ENCODE results near the gene PRR14L. TPM values are rescaled to one million over a fixed set of nuclear protein-coding genes. Genes with fewer than 3 reads are reported as not detected.

The PRR14L gene
- total and polyA plus RNA-seq, 2 experiments from 2014 or later, result 7.6 to 15.2 TPM

- no peaks in the 10 kb centered on the region for H3K9me3 ChIP-seq (ENCODE audit: low read depth)
- TF ChIP-seq EZH2phosphoT487 (IDR thresholded peaks at IDR 0.05; ENCODE audit: insufficient read depth, low read depth) (no peak), EZH2 (IDR thresholded peaks at IDR 0.05; ENCODE audit: insufficient read depth, poor library complexity, severe bottlenecking) (no peak)
- no peaks in the 10 kb centered on the region for H3K79me2 ChIP-seq (ENCODE audit: insufficient read depth)
- WGBS, 2 experiments (ENCODE audit: low coverage in 1 of 2, low lambda C conversion rate in 2 of 2, missing lambda C conversion rate in 2 of 2), result 96 to 97% methylated on average over 3 of the region's 3 CpGs
- no peaks in the 10 kb centered on the region for H3K9me2 ChIP-seq (ENCODE audit: insufficient read depth)
- peaks cover 5% of the 10 kb centered on the region; the same call in 1 of the 2 replicates for H3K4me1 ChIP-seq (ENCODE audit: insufficient read depth)
- H3F3A ChIP-seq (ENCODE audit: insufficient read depth), result peaks cover 5% of the 10 kb centered on the region; the same call in 1 of the 2 replicates
- no peaks in the 10 kb centered on the region for H3K27me3 ChIP-seq (replicated peaks; ENCODE audit: insufficient read depth)
- H4K20me1 ChIP-seq (ENCODE audit: insufficient read depth), result no peaks in the 10 kb centered on the region
- no peak overlapping the region for H3K4me2 ChIP-seq (ENCODE audit: unreplicated experiment)
- no peak overlapping the region for H3K9ac ChIP-seq
- in situ Hi-C loops (cut with MboI), result no loop called here
- no peak overlapping the region for H2AFZ ChIP-seq
- no peak overlapping the region for H3K27ac ChIP-seq
- no peak overlapping the region for H3K4me3 ChIP-seq
- peaks cover 24% of the 10 kb centered on the region for H3K36me3 ChIP-seq (ENCODE audit: low read depth)
- DNase-seq, result no peak
Observed at GRCh38 chr22:31691408-31691807, 58.5 kb downstream of the PRR14L start.

- Histone ChIP-seq H3K4me3 (no peak overlapping the region), H3F3A (ENCODE audit: insufficient read depth) (peaks cover 54% of the 10 kb centered on the region), H3K27me3 (replicated peaks; ENCODE audit: insufficient read depth) (no peaks in the 10 kb centered on the region), H3K9me2 (ENCODE audit: insufficient read depth) (no peaks in the 10 kb centered on the region), H3K9me3 (ENCODE audit: low read depth) (no peaks in the 10 kb centered on the region), H3K4me1 (ENCODE audit: insufficient read depth) (peaks cover 41% of the 10 kb centered on the region), H3K9ac (no peak overlapping the region), H3K4me2 (ENCODE audit: unreplicated experiment) (no peak overlapping the region), H2AFZ (no peak overlapping the region), H3K36me3 (ENCODE audit: low read depth) (peaks cover 25% of the 10 kb centered on the region), H4K20me1 (ENCODE audit: insufficient read depth) (no peaks in the 10 kb centered on the region), H3K79me2 (ENCODE audit: insufficient read depth) (no peaks in the 10 kb centered on the region), H3K27ac (peak overlapping the region; percentile 91)
- in situ Hi-C loops (cut with MboI), result no loop called here
- peak; percentile 45 for DNase-seq
- WGBS, 2 experiments (ENCODE audit: low coverage in 1 of 2, low lambda C conversion rate in 2 of 2, missing lambda C conversion rate in 2 of 2), result 73 to 74% methylated on average over 13 of the region's 13 CpGs
- TF ChIP-seq EZH2 (IDR thresholded peaks at IDR 0.05; ENCODE audit: insufficient read depth, poor library complexity, severe bottlenecking), result no peak
- no peak for TF ChIP-seq EZH2phosphoT487 (IDR thresholded peaks at IDR 0.05; ENCODE audit: insufficient read depth, low read depth)
Observed at GRCh38 chr22:31683181-31684105, 66.5 kb downstream of the PRR14L start.

- H3K79me2 ChIP-seq (ENCODE audit: insufficient read depth), result no peaks in the 10 kb centered on the region
- H3K9me2 ChIP-seq (ENCODE audit: insufficient read depth), result no peaks in the 10 kb centered on the region
- 98% methylated on average over 7 of the region's 7 CpGs for WGBS, 2 experiments (ENCODE audit: low coverage in 1 of 2, low lambda C conversion rate in 2 of 2, missing lambda C conversion rate in 2 of 2)
- H3K4me3 ChIP-seq, result no peak overlapping the region
- no peak for DNase-seq
- H3F3A ChIP-seq (ENCODE audit: insufficient read depth), result peaks cover 54% of the 10 kb centered on the region
- H3K9me3 ChIP-seq (ENCODE audit: low read depth), result no peaks in the 10 kb centered on the region
- H4K20me1 ChIP-seq (ENCODE audit: insufficient read depth), result no peaks in the 10 kb centered on the region
- H3K4me2 ChIP-seq (ENCODE audit: unreplicated experiment), result no peak overlapping the region
- in situ Hi-C loops (cut with MboI), result no loop called here
- 0 out of 2 replicates have a peak overlapping the region, but pooled peaks have one; percentile 68 for H3K9ac ChIP-seq
- peaks cover 25% of the 10 kb centered on the region for H3K36me3 ChIP-seq (ENCODE audit: low read depth)
- no peaks in the 10 kb centered on the region for H3K27me3 ChIP-seq (replicated peaks; ENCODE audit: insufficient read depth)
- H3K27ac ChIP-seq, result peak overlapping the region; percentile 91
- H3K4me1 ChIP-seq (ENCODE audit: insufficient read depth), result peaks cover 41% of the 10 kb centered on the region
- TF ChIP-seq EZH2phosphoT487 (IDR thresholded peaks at IDR 0.05; ENCODE audit: insufficient read depth, low read depth), result no peak
- no peak for TF ChIP-seq EZH2 (IDR thresholded peaks at IDR 0.05; ENCODE audit: insufficient read depth, poor library complexity, severe bottlenecking)
- no peak overlapping the region for H2AFZ ChIP-seq
Observed at GRCh38 chr22:31682751-31683150, 67.2 kb downstream of the PRR14L start.

DNA sequence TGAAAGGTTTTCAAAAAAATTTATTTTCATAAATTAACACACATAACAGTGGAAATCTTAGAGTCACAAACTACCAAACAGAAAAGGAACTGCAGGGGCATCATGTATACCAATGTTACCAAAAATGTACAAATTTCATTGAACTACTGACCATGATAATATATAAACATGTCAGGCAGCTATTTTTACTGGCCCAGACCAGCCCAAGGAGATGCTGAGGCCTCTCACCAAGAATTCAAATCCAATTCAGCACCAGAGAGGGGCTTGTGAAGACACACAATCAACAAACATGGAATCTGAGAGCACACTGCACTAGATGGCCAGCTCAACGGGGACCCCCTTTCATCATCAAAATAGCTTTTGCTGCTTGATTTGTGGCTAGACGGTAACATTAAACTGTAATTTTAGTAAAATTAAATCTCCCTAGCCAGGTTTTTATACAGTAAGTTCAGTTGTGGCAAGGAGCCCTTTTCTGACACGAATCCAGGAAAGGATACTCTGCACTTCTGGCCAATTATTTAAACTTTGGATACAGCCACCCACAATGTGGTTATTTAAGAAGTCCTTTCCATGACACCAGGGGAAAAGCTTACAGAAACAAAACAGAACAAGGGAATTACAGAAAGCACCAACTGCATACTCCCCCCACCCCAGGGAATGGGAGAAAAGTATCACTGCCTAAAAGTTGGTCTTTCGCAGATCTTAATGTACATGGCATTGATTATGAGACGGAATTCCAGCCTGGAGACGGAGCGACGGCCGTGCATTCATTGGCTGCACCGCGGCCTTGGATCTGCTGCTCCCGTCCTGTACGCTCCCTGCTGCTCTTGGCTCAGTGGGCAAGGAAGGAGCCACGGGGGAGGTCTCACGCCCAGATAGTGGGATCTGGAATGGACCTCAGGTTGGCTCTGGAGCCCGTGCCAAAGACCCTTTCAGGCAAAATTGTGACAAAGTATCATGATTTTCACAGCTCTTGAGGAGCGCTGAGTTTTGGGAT lies 68.3 kb downstream of the PRR14L start:
- H3K9ac ChIP-seq, result peak overlapping the region; percentile 68
- H3K9me3 ChIP-seq (ENCODE audit: low read depth), result no peaks in the 10 kb centered on the region
- H4K20me1 ChIP-seq (ENCODE audit: insufficient read depth), result no peaks in the 10 kb centered on the region
- peak overlapping the region; percentile 91 for H3K27ac ChIP-seq
- H2AFZ ChIP-seq, result no peak overlapping the region
- TF ChIP-seq EZH2 (IDR thresholded peaks at IDR 0.05; ENCODE audit: insufficient read depth, poor library complexity, severe bottlenecking) (no peak), EZH2phosphoT487 (IDR thresholded peaks at IDR 0.05; ENCODE audit: insufficient read depth, low read depth) (no peak)
- H3K4me1 ChIP-seq (ENCODE audit: insufficient read depth), result peaks cover 41% of the 10 kb centered on the region
- no peaks in the 10 kb centered on the region for H3K9me2 ChIP-seq (ENCODE audit: insufficient read depth)
- no peak overlapping the region for H3K4me3 ChIP-seq
- in situ Hi-C loops (cut with MboI), result no loop called here
- peak overlapping the region; percentile 47 for H3K4me2 ChIP-seq (ENCODE audit: unreplicated experiment)
- no peaks in the 10 kb centered on the region for H3K27me3 ChIP-seq (replicated peaks; ENCODE audit: insufficient read depth)
- H3F3A ChIP-seq (ENCODE audit: insufficient read depth), result peaks cover 54% of the 10 kb centered on the region
- DNase-seq, result peak; percentile 72
- no peaks in the 10 kb centered on the region for H3K79me2 ChIP-seq (ENCODE audit: insufficient read depth)
- H3K36me3 ChIP-seq (ENCODE audit: low read depth), result peaks cover 19% of the 10 kb centered on the region
- WGBS, 2 experiments (ENCODE audit: low coverage in 1 of 2, low lambda C conversion rate in 2 of 2, missing lambda C conversion rate in 2 of 2), result 53 to 58% methylated on average over 17 of the region's 17 CpGs

Measured in GM23248 (cell line).